ENCODE results near the gene CHKA.

The CHKA gene

GRCh38 chr11:68163691-68164090, 42.5 kb upstream of the CHKA start:
- H3K4me3 ChIP-seq (ENCODE audit: low read depth, low read length), result no peak overlapping the region
- TF ChIP-seq CTCF (IDR thresholded peaks at IDR 0.05; ENCODE audit: low read depth, low read length), result no peak

- no peak overlapping the region for H3K4me3 ChIP-seq (ENCODE audit: low read depth, low read length)
- TF ChIP-seq CTCF (IDR thresholded peaks at IDR 0.05; ENCODE audit: low read depth, low read length), result no peak
Observed at GRCh38 chr11:68160100-68160695, 39.0 kb upstream of the CHKA start.

- H3K4me3 ChIP-seq (ENCODE audit: low read depth, low read length), result no peak overlapping the region
- no peak for TF ChIP-seq CTCF (IDR thresholded peaks at IDR 0.05; ENCODE audit: low read depth, low read length)
Observed at GRCh38 chr11:68159665-68160064, 38.5 kb upstream of the CHKA start.

GRCh38 chr11:68159161-68159560, 38.0 kb upstream of the CHKA start:
- H3K4me3 ChIP-seq (ENCODE audit: low read depth, low read length), result no peak overlapping the region
- no peak for TF ChIP-seq CTCF (IDR thresholded peaks at IDR 0.05; ENCODE audit: low read depth, low read length)

- H3K4me3 ChIP-seq (ENCODE audit: low read depth, low read length), result no peak overlapping the region
- no peak for TF ChIP-seq CTCF (IDR thresholded peaks at IDR 0.05; ENCODE audit: low read depth, low read length)
Observed at GRCh38 chr11:68158580-68158979, 37.4 kb upstream of the CHKA start.

GRCh38 chr11:68153742-68154141, 32.6 kb upstream of the CHKA start:
- no peak for TF ChIP-seq CTCF (IDR thresholded peaks at IDR 0.05; ENCODE audit: low read depth, low read length)
- H3K4me3 ChIP-seq (ENCODE audit: low read depth, low read length), result no peak overlapping the region

- TF ChIP-seq CTCF (IDR thresholded peaks at IDR 0.05; ENCODE audit: low read depth, low read length), result no peak
- H3K4me3 ChIP-seq (ENCODE audit: low read depth, low read length), result no peak overlapping the region
Observed at GRCh38 chr11:68150037-68150436, 28.8 kb upstream of the CHKA start.
